K562 (cell line): Measurements from ENCODE around the gene DNAJC1. TPM values are rescaled to one million over a fixed set of nuclear protein-coding genes. Genes with fewer than 3 reads are reported as not detected.

ENCODE experiments used
- ATAC-seq: fragments of 200-7000 bp; cut with Tn5 transposase; 3 replicates; pipeline ENCODE4 v1.9.1; 2020; ENCODE audit warnings: moderate library complexity
- BruUV-seq: library from RNA; stranded (reverse); fragments of 400-500 nt; replicated peaks from 2 replicates; lab custom pipeline; 2021; lab: Mats Ljungman, UMichigan
- CTCF ChIA-PET: fragments of 300-600 bp; formaldehyde crosslinking; extraction: SDS; loops from one replicate; lab custom pipeline; 2021; ENCODE audit warnings: low intra/inter-chr PET ratio; lab: Yijun Ruan, JAX
- POLR2A ChIA-PET: fragments of 300-600, 350-650 bp; sonication (Branson Sonifier 250); formaldehyde crosslinking; extraction: SDS; loops from one replicate; lab custom pipeline; 2021; ENCODE audit warnings: antibody characterized with exemption, inconsistent platforms; lab: Yijun Ruan, JAX
- DNase-seq, 4 experiments: peaks; one replicate each; pipeline versions ENCODE4 v3.0.0 to v3.0.0-alpha.2; 2011 to 2018; ENCODE audit warnings: low spot score in 3 of 4, mixed read lengths in 3 of 4; ENCODE audit errors: extremely low read depth in 1 of 4
- FAIRE-seq: peaks from 2 replicates; lab custom pipeline; 2011; peaks lifted over from hg19 to GRCh38; lab: Jason Lieb, UNC
- H2AFZ ChIP-seq: 2 replicates; pipeline ENCODE4 v1.6.0; 2011; ENCODE audit warnings: low read depth, low read length, control low read depth, inconsistent platforms
- H3K27ac ChIP-seq: fragments of 200-600 bp; 3 replicates; pipeline ENCODE4 v1.8.0; 2011; ENCODE audit warnings: low read depth, mild to moderate bottlenecking, control low read depth, inconsistent platforms, low read length, moderate library complexity, mixed read lengths; ENCODE audit errors: extremely low read depth
- H3K27me3 ChIP-seq, 2 experiments: fragments of 300-600 bp in 1 of 2; 2 replicates in 1 of 2; 3 replicates in 1 of 2; pipeline versions ENCODE4 v1.6.0 to v1.8.0; 2011; ENCODE audit warnings: inconsistent platforms in 2 of 2, low read length in 2 of 2, mild to moderate bottlenecking in 1 of 2, mixed read lengths in 1 of 2, moderate library complexity in 1 of 2; ENCODE audit not compliant: control insufficient read depth in 2 of 2, insufficient read depth in 2 of 2
- H3K36me3 ChIP-seq: fragments of 300-600 bp; 3 replicates; pipeline ENCODE4 v1.8.0; 2011; ENCODE audit warnings: mild to moderate bottlenecking, low read length, inconsistent platforms; ENCODE audit not compliant: control insufficient read depth, insufficient read depth
- H3K4me1 ChIP-seq, 2 experiments: fragments of 200-600 bp in 1 of 2; replicated peaks in 1 of 2; 2 replicates in 1 of 2; 3 replicates in 1 of 2; pipeline versions ENCODE4 v1.5.1 to v1.8.0; 2011; ENCODE audit warnings: inconsistent platforms in 2 of 2, low read length in 2 of 2, mild to moderate bottlenecking in 1 of 2, mixed read lengths in 1 of 2, moderate library complexity in 1 of 2; ENCODE audit not compliant: control insufficient read depth in 2 of 2, insufficient read depth in 2 of 2
- H3K4me2 ChIP-seq: 2 replicates; pipeline ENCODE4 v1.6.1; 2011; ENCODE audit warnings: low read length, control low read depth, inconsistent platforms, mixed read lengths; ENCODE audit not compliant: insufficient read depth
- H3K4me3 ChIP-seq: fragments of 200-600 bp; sonication (generic), shearing (Covaris generic); 2 replicates; pipeline ENCODE4 v1.5.1; 2016; ENCODE audit warnings: control low read depth, inconsistent platforms
- H3K79me2 ChIP-seq: fragments of 200-600 bp; 3 replicates; pipeline ENCODE4 v1.8.0; 2011; ENCODE audit warnings: low read length, inconsistent platforms; ENCODE audit not compliant: control insufficient read depth, insufficient read depth
- H3K9ac ChIP-seq, 2 experiments: 2 replicates each; pipeline versions ENCODE4 v1.6.0 to v1.6.1; 2011; ENCODE audit warnings: low read depth in 2 of 2, low read length in 2 of 2, control low read depth in 1 of 2, inconsistent platforms in 1 of 2, mild to moderate bottlenecking in 1 of 2, mixed read lengths in 1 of 2; ENCODE audit not compliant: insufficient read depth in 1 of 2
- H3K9me1 ChIP-seq: one replicate; pipeline ENCODE4 v1.6.0; 2011; ENCODE audit warnings: inconsistent platforms, mild to moderate bottlenecking, low read length, moderate library complexity; ENCODE audit not compliant: control insufficient read depth, insufficient read depth
- H3K9me3 ChIP-seq: replicated peaks from 2 replicates; pipeline ENCODE4 v1.5.1; 2011; ENCODE audit warnings: low read depth, low read length, inconsistent platforms; ENCODE audit not compliant: control insufficient read depth, insufficient read depth
- H4K20me1 ChIP-seq: replicated peaks from 2 replicates; pipeline ENCODE4 v1.6.1; 2011; ENCODE audit warnings: low read length, inconsistent platforms, mixed read lengths; ENCODE audit not compliant: control insufficient read depth, insufficient read depth
- ARID3A ChIP-seq: IDR thresholded peaks from 2 replicates; pipeline ENCODE4 v1.6.1; 2012; ENCODE audit warnings: low read depth, low read length, improper control_type of control experiment, borderline replicate concordance
- PTTG1 ChIP-seq: fragments of 450-650 bp; IDR thresholded peaks from 2 replicates; pipeline ENCODE4 v1.6.1; 2016; ENCODE audit warnings: low read depth, mild to moderate bottlenecking, missing genetic modification characterization, missing compliant biosample characterization
- TAF7 ChIP-seq: fragments of 450-650 bp; IDR thresholded peaks from 2 replicates; pipeline ENCODE4 v1.6.1; 2016; ENCODE audit warnings: missing genetic modification characterization, missing compliant biosample characterization
- TRIM24 ChIP-seq, 2 experiments: fragments of 450-650 bp; IDR thresholded peaks; 2 replicates each; pipeline ENCODE4 v1.6.1; 2016
- YY1 ChIP-seq, 3 experiments: IDR thresholded peaks; 2 replicates each; pipeline ENCODE4 v1.6.1; 2011; ENCODE audit warnings: low read length in 2 of 3, mild to moderate bottlenecking in 2 of 3, moderate library complexity in 2 of 3, borderline replicate concordance in 1 of 3, control low read depth in 1 of 3, low read depth in 1 of 3; ENCODE audit not compliant: insufficient read depth in 3 of 3, insufficient replicate concordance in 2 of 3, control insufficient read depth in 1 of 3, insufficient read length in 1 of 3; ENCODE audit errors: extremely low read depth in 1 of 3
- in situ Hi-C: fragments of 300-500 bp; cut with MboI; formaldehyde crosslinking; loops from 4 replicates; pipeline ENCODE4 v1.15.0; 2018; ENCODE audit warnings: inconsistent platforms, mixed read lengths
- intact Hi-C: fragments of 100-400 bp; cut with micrococcal nuclease; formaldehyde crosslinking; loops from 2 replicates; pipeline ENCODE4 v1.14.2; 2022
- polyA plus RNA-seq, 8 experiments: library from polyadenylated mRNA; depleted of rRNA in 4 of 8; stranded (reverse) in 5 of 8; unstranded in 3 of 8; fragments of >200 nt; fragmentation: Nextera tagmentation in 2 of 8; fragmentation: Illumina TruSeq in 1 of 8; extraction: Ambion mirVana in 2 of 8; extraction: Trizol in 1 of 8; gene quantifications; 2 replicates each; pipeline versions ENCODE4 v1.2.1 to v1.2.3, GENCODE V29; 2011 to 2014; ENCODE audit warnings: inconsistent platforms in 1 of 8, missing spikeins in 1 of 8
- total RNA-seq, 7 experiments: library from RNA; depleted of rRNA in 6 of 7; stranded (reverse); fragments of >200 nt in 6 of 7; fragmentation: Illumina TruSeq in 2 of 7; extraction: Trizol in 2 of 7; gene quantifications; 2 replicates each; pipeline versions ENCODE4 v1.2.1 to v1.2.3, GENCODE V29; 2011 to 2021; ENCODE audit warnings: low replicate concordance in 1 of 7
- TF ChIP-seq, protein P1 (sequence below): fragments of 450-650 bp; IDR thresholded peaks from 2 replicates; pipeline ENCODE4 v1.6.1; 2016; ENCODE audit warnings: borderline replicate concordance
- TF ChIP-seq, protein P2 (sequence below): fragments of 450-650 bp; IDR thresholded peaks from 2 replicates; pipeline ENCODE4 v1.6.1; 2017; ENCODE audit warnings: antibody characterized with exemption, mild to moderate bottlenecking

The DNAJC1 gene
- total and polyA plus RNA-seq, 9 of the 15 experiments (the other 6 are each of a cell fraction or from before 2014, with no cell fraction given), result 5.4 to 77.6 (median 40.3) TPM

GRCh38 chr10:21969326-21970287 is 33.9 kb downstream of the DNAJC1 start (continued):
- TF ChIP-seq, protein P1, sequence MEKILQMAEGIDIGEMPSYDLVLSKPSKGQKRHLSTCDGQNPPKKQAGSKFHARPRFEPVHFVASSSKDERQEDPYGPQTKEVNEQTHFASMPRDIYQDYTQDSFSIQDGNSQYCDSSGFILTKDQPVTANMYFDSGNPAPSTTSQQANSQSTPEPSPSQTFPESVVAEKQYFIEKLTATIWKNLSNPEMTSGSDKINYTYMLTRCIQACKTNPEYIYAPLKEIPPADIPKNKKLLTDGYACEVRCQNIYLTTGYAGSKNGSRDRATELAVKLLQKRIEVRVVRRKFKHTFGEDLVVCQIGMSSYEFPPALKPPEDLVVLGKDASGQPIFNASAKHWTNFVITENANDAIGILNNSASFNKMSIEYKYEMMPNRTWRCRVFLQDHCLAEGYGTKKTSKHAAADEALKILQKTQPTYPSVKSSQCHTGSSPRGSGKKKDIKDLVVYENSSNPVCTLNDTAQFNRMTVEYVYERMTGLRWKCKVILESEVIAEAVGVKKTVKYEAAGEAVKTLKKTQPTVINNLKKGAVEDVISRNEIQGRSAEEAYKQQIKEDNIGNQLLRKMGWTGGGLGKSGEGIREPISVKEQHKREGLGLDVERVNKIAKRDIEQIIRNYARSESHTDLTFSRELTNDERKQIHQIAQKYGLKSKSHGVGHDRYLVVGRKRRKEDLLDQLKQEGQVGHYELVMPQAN, result no peak
- TF ChIP-seq ARID3A, result no peak

- Histone ChIP-seq H3K27me3 (no peaks in the 10 kb centered on the region), H3K9ac (no peak overlapping the region), H3K9me3 (0 out of 2 replicates have a peak, but pooled peaks cover 2% of the 10 kb centered on the region), H2AFZ (no peak overlapping the region), H3K27ac (no peak overlapping the region), H4K20me1 (no peaks in the 10 kb centered on the region), H3K4me3 (no peak overlapping the region), H3K79me2 (peaks cover 43% of the 10 kb centered on the region), H3K36me3 (no peaks in the 10 kb centered on the region), H3K9me1 (no peaks in the 10 kb centered on the region), H3K4me1 (peaks cover 0 to 4% of the 10 kb centered on the region in 2 experiments; a peak in 2 of 5 replicates), H3K4me2 (no peak overlapping the region)
- POLR2A ChIA-PET, result interaction anchor here (0.5 to 0.8 kb wide), 2 partner anchors 12 to 751 kb away, joined by 3 read pairs; no protein-coding TSS in a partner anchor
- no TSS peak for BruUV-seq
- DNase-seq, result no peak
- no peak for FAIRE-seq
- ATAC-seq, result no peak
- intact Hi-C loops, result no loop called here
- CTCF ChIA-PET, result no interaction called here
- in situ Hi-C loops, result loop anchor here (25.0 kb wide), 1 partner anchor 903 kb away; no protein-coding TSS in a partner anchor
- no peak for TF ChIP-seq TAF7
- TF ChIP-seq YY1 (IDR thresholded peaks at IDR 0.05; ENCODE audit: borderline replicate concordance in 1 of 3, control insufficient read depth in 1 of 3, extremely low read depth in 1 of 3, insufficient read depth in 3 of 3, insufficient read length in 1 of 3, insufficient replicate concordance in 2 of 3, low read depth in 1 of 3, low read length in 2 of 3), result no peak
- TF ChIP-seq TRIM24 (IDR thresholded peaks at IDR 0.05), result 0 out of 4 replicates have a peak, but pooled peaks of 1 of the 2 experiments have one; percentile 59
- TF ChIP-seq, protein P2, sequence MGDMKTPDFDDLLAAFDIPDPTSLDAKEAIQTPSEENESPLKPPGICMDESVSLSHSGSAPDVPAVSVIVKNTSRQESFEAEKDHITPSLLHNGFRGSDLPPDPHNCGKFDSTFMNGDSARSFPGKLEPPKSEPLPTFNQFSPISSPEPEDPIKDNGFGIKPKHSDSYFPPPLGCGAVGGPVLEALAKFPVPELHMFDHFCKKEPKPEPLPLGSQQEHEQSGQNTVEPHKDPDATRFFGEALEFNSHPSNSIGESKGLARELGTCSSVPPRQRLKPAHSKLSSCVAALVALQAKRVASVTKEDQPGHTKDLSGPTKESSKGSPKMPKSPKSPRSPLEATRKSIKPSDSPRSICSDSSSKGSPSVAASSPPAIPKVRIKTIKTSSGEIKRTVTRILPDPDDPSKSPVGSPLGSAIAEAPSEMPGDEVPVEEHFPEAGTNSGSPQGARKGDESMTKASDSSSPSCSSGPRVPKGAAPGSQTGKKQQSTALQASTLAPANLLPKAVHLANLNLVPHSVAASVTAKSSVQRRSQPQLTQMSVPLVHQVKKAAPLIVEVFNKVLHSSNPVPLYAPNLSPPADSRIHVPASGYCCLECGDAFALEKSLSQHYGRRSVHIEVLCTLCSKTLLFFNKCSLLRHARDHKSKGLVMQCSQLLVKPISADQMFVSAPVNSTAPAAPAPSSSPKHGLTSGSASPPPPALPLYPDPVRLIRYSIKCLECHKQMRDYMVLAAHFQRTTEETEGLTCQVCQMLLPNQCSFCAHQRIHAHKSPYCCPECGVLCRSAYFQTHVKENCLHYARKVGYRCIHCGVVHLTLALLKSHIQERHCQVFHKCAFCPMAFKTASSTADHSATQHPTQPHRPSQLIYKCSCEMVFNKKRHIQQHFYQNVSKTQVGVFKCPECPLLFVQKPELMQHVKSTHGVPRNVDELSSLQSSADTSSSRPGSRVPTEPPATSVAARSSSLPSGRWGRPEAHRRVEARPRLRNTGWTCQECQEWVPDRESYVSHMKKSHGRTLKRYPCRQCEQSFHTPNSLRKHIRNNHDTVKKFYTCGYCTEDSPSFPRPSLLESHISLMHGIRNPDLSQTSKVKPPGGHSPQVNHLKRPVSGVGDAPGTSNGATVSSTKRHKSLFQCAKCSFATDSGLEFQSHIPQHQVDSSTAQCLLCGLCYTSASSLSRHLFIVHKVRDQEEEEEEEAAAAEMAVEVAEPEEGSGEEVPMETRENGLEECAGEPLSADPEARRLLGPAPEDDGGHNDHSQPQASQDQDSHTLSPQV, result peak; percentile 51; the same call in 1 of the 2 replicates
- TF ChIP-seq PTTG1 (tag), result 0 out of 2 replicates have a peak, but pooled peaks have one; percentile 41
Measured at GRCh38 chr10:21964983-21965665, 38.4 kb downstream of the DNAJC1 start.
